GM12878 (cell line): ENCODE data around the gene GH1.

Source experiments
- BHLHE40 ChIP-seq, 2 experiments: fragments of 450-650 bp in 1 of 2; IDR thresholded peaks; 2 replicates each; pipeline ENCODE4 v1.6.1; 2011 to 2017; ENCODE audit warnings: low read depth in 2 of 2, borderline replicate concordance in 1 of 2, improper control_type of control experiment in 1 of 2, low read length in 1 of 2, mild to moderate bottlenecking in 1 of 2
- NR2C1 ChIP-seq: fragments of 450-650 bp; IDR thresholded peaks from 2 replicates; pipeline ENCODE4 v1.6.1; 2017; ENCODE audit warnings: antibody characterized with exemption, mild to moderate bottlenecking, moderate library complexity
- NRF1 ChIP-seq: conservative IDR thresholded peaks from 2 replicates; pipeline ENCODE4 v1.6.1; 2011; ENCODE audit warnings: mild to moderate bottlenecking, low read depth, low read length, improper control_type of control experiment
- PAX8 ChIP-seq: fragments of 450-650 bp; IDR thresholded peaks from 2 replicates; pipeline ENCODE4 v1.6.1; 2017; ENCODE audit warnings: mild to moderate bottlenecking, moderate library complexity
- POLR2AphosphoS5 ChIP-seq: IDR thresholded peaks from 2 replicates; pipeline ENCODE4 v1.6.1; 2011; ENCODE audit warnings: mild to moderate bottlenecking, low read length, inconsistent platforms
- RCOR1 ChIP-seq: conservative IDR thresholded peaks from 2 replicates; pipeline ENCODE4 v1.6.1; 2012; ENCODE audit warnings: low read depth, low read length, improper control_type of control experiment
- SIX5 ChIP-seq: IDR thresholded peaks from 2 replicates; pipeline ENCODE4 v1.6.1; 2011; ENCODE audit warnings: mild to moderate bottlenecking, low read depth, low read length, moderate library complexity; ENCODE audit not compliant: severe bottlenecking
- TCF12 ChIP-seq: IDR thresholded peaks from 2 replicates; pipeline ENCODE4 v1.6.1; 2011; ENCODE audit warnings: low read depth, mild to moderate bottlenecking, low read length
- TF ChIP-seq, protein P1 (sequence below): fragments of 450-650 bp; IDR thresholded peaks from 2 replicates; pipeline ENCODE4 v1.6.1; 2017; ENCODE audit warnings: mild to moderate bottlenecking, moderate library complexity
- TF ChIP-seq, protein P2 (sequence below), 3 experiments: IDR thresholded peaks in 2 of 3; conservative IDR thresholded peaks in 1 of 3; 2 replicates each; pipeline ENCODE4 v1.5.1; 2011; ENCODE audit warnings: low read depth in 3 of 3, low read length in 3 of 3, mild to moderate bottlenecking in 3 of 3, control low read depth in 2 of 3, moderate library complexity in 2 of 3, inconsistent platforms in 1 of 3, mixed read lengths in 1 of 3; ENCODE audit not compliant: control insufficient read depth in 2 of 3, insufficient read depth in 1 of 3; ENCODE audit errors: extremely low read depth in 1 of 3
- TF ChIP-seq, protein P3 (sequence below): IDR thresholded peaks from 2 replicates; pipeline ENCODE4 v1.6.1; 2011; ENCODE audit warnings: mild to moderate bottlenecking, low read depth, low read length, moderate library complexity; ENCODE audit not compliant: insufficient replicate concordance

DNA sequence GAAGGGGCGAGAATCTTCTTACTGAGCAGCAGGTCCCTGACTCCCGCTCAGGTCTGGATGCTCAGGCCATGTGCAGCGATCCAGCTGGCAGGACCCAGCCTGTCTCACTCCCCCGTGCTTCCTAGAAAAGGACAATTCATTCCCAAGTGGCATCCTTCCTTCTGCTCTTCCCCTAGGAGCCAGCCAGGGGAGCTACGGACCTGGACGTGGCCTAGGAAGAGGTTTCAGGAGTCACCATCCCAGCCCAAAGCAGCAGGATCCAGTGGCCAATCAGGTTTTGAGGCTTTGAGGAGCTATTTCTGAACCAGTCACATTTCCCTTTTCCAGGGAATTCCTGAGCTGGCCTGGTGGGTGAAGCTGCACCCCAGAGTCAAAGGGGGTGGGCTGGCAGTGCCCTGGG is 21.2 kb upstream of the GH1 start:
- TF ChIP-seq NRF1 (no peak), RCOR1 (no peak), NR2C1 (no peak), SIX5 (no peak), TCF12 (no peak), POLR2AphosphoS5 (no peak), BHLHE40 (IDR thresholded peaks at IDR 0.05; ENCODE audit: borderline replicate concordance in 1 of 2, low read depth in 2 of 2, low read length in 1 of 2) (no peak), PAX8 (no peak)
- TF ChIP-seq, protein P1, sequence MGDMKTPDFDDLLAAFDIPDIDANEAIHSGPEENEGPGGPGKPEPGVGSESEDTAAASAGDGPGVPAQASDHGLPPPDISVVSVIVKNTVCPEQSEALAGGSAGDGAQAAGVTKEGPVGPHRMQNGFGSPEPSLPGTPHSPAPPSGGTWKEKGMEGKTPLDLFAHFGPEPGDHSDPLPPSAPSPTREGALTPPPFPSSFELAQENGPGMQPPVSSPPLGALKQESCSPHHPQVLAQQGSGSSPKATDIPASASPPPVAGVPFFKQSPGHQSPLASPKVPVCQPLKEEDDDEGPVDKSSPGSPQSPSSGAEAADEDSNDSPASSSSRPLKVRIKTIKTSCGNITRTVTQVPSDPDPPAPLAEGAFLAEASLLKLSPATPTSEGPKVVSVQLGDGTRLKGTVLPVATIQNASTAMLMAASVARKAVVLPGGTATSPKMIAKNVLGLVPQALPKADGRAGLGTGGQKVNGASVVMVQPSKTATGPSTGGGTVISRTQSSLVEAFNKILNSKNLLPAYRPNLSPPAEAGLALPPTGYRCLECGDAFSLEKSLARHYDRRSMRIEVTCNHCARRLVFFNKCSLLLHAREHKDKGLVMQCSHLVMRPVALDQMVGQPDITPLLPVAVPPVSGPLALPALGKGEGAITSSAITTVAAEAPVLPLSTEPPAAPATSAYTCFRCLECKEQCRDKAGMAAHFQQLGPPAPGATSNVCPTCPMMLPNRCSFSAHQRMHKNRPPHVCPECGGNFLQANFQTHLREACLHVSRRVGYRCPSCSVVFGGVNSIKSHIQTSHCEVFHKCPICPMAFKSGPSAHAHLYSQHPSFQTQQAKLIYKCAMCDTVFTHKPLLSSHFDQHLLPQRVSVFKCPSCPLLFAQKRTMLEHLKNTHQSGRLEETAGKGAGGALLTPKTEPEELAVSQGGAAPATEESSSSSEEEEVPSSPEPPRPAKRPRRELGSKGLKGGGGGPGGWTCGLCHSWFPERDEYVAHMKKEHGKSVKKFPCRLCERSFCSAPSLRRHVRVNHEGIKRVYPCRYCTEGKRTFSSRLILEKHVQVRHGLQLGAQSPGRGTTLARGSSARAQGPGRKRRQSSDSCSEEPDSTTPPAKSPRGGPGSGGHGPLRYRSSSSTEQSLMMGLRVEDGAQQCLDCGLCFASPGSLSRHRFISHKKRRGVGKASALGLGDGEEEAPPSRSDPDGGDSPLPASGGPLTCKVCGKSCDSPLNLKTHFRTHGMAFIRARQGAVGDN = no peak
- TF ChIP-seq, protein P2, sequence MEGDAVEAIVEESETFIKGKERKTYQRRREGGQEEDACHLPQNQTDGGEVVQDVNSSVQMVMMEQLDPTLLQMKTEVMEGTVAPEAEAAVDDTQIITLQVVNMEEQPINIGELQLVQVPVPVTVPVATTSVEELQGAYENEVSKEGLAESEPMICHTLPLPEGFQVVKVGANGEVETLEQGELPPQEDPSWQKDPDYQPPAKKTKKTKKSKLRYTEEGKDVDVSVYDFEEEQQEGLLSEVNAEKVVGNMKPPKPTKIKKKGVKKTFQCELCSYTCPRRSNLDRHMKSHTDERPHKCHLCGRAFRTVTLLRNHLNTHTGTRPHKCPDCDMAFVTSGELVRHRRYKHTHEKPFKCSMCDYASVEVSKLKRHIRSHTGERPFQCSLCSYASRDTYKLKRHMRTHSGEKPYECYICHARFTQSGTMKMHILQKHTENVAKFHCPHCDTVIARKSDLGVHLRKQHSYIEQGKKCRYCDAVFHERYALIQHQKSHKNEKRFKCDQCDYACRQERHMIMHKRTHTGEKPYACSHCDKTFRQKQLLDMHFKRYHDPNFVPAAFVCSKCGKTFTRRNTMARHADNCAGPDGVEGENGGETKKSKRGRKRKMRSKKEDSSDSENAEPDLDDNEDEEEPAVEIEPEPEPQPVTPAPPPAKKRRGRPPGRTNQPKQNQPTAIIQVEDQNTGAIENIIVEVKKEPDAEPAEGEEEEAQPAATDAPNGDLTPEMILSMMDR (IDR thresholded peaks at IDR 0.05 in 2 of 3, conservative IDR thresholded peaks at IDR 0.05 in 1 of 3; ENCODE audit: control insufficient read depth in 2 of 3, extremely low read depth in 1 of 3, insufficient read depth in 1 of 3, low read depth in 3 of 3, low read length in 3 of 3) = no peak
- TF ChIP-seq, protein P3, sequence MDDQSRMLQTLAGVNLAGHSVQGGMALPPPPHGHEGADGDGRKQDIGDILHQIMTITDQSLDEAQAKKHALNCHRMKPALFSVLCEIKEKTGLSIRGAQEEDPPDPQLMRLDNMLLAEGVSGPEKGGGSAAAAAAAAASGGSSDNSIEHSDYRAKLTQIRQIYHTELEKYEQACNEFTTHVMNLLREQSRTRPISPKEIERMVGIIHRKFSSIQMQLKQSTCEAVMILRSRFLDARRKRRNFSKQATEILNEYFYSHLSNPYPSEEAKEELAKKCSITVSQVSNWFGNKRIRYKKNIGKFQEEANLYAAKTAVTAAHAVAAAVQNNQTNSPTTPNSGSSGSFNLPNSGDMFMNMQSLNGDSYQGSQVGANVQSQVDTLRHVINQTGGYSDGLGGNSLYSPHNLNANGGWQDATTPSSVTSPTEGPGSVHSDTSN = no peak
